Measurements from ENCODE around the gene UBA5.

UBA5 gene

DNA sequence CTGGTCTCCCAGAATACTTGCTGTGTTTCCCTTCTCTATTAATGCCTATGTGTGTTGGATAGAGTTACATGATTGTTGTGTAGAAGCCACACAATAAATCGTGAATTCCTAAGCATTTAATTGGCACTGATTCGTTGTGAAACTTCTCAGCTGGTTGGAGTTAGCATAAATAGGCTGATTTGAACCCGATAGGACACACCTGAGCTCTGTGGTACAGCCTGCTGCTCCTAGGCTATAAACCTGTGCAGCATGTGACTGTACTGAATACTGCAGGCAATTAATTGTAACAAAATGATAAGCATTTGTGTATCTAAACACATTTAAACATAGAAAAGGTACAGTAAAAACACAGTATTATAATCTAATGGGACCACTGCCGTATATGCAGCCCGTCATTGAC lies 5.4 kb upstream of the UBA5 start:
- no peak for DNase-seq

- no peak for DNase-seq
Measured at GRCh38 chr3:132655471-132655870, 4.7 kb upstream of the UBA5 start.

- no peak for DNase-seq
Measured at GRCh38 chr3:132657869-132658747, 2.0 kb upstream of the UBA5 start.

DNA sequence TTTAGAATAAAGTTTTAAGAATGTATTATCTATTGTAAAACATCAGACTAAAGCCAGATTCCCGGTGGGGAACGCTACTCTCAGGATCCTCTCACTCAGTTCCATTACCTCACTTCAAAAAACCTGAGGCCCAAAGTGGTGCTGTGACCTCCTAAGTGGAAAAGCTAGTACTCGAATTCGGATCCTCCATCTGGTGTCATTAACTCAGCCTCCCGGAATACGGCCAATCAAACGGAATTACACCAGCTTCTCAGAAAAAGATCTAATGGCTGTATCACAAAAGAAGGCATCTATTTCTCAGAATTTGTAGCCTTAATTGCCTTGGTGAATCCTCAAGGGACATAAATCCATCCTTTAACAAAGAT lies 1.1 kb upstream of the UBA5 start:
- no peak for DNase-seq

DNA sequence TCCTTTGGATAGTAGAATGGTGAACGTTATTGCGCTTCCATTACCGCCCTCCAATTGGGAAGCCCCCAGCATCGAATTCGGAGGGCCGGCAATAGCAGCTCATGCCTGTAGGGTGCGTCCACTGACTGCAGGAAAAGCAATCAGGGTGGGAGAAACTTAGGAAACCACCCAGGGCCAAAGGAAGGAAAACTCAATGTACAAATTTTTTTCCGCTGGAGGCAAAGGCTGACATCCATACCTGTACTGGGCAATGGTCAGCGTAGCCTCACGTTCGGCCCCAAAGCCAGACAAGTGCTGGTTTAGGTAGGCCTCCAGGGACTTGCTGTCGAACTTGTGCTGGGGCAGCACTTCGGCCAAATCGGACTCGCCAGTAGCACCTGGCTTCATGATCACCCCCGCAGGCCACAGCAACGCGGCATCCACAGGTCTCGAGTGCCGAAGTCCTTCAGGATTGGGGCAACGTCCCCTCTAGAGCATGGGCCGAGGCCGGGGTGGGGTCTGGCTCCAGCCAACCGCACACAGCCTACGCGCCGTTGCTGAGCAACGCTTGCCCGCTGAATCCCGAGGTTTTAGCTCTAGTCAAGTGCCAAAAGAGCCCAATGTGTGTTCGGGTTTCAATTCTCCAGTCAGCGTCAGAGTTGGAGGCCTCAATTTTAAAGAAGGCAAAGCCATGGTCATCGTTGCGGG lies 621 bp upstream of the UBA5 start, which contains the start of gene ACAD11:
Gene ACAD11 (minus strand): TSS at position 445 of the 687 bp plus-strand sequence. CDS start 58 bp downstream, at position 387.
- DNase-seq, result peak in 1 of 2 experiments; percentile 9

GRCh38 chr3:132660811-132661070 lies 612 bp downstream of the UBA5 start:
- no peak for DNase-seq

- DNase-seq, result no peak
Measured at GRCh38 chr3:132661101-132661500, 972 bp downstream of the UBA5 start.

DNA sequence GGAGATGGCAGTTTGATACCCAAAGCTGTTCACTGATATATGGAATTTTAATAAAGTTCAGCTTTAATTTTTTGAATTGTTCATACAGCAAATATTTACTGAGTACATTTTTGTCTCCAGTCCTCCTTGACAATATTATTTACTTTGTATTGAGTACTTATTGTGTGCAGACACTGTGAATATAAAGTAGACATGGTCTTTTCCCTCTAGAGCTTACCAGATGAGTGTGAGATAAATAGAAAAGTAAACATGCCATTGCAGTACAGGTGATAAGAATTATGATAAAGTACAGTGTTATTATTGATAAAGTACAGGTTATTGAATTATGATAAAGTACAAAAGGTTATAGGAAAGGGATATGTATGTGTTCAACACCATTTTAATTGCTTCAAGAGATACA lies 2.1 kb downstream of the UBA5 start:
- no peak for DNase-seq

DNA sequence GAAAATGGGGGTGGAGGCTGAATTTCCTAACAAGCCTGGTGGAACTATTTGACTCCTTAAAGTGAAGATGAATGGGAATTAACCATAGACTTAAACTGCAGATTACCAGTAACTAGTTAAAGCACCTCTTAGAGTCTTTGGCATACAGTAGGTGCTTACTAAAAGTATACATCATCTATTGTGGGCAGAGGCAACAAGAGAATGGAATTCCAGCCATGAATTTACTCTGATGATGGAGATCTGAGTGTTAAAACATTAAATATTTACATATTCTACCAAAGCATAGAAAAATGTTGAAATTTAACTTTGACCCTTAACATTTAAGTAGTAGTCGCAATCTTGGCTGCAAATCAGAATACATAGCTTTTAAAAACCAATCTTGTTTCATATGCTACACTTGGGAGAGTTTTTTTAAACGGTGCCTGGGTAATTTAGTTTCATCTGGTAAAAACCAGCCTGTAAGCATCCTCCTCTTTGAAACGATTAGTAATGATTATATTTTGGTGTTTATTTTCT lies 5.2 kb downstream of the UBA5 start:
- no peak for DNase-seq

GRCh38 chr3:132669256-132669777 lies 9.2 kb downstream of the UBA5 start:
- DNase-seq, result no peak

- DNase-seq, result no peak
Measured at GRCh38 chr3:132675408-132675807, 15.3 kb downstream of the UBA5 start.

- DNase-seq, result no peak
Measured at GRCh38 chr3:132679911-132680310, 19.8 kb downstream of the UBA5 start.

DNA sequence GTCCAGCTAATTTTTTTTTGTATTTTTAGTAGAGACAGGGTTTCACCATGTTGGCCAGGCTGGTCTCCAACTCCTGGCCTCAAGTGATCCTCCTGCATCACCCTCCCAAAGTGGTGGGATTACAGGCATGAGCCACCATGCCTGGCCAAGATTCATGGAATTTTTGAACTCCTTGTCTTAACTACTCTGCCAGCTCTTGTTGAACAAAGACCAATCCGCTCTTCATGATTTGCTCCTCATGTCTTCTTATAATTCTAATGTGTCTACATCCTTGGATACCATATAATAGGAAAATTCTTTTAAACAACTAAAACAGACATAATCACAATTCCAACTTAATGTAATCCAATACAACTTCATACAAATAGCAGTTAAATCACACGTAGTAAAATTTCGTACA lies 21.3 kb downstream of the UBA5 start:
- no peak for DNase-seq

DNA sequence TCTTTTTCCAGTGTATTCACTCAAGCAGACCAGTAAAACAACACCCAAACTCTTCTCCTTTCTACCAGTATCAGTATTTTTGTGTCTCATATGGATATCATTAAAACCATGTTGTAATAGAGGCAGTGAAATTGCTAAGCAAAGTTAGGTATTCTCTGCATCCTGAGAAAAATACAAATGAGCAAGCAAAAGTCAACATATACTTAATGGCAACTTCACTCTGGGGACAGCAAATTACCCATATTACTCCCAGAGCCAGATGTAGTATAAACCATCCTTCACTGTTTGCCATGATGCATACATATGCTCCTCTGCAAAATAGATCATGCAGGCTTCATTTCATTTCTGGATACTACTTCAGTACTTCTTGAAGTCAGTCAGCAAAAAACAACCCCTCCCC lies 22.1 kb downstream of the UBA5 start:
- no peak for DNase-seq

DNA sequence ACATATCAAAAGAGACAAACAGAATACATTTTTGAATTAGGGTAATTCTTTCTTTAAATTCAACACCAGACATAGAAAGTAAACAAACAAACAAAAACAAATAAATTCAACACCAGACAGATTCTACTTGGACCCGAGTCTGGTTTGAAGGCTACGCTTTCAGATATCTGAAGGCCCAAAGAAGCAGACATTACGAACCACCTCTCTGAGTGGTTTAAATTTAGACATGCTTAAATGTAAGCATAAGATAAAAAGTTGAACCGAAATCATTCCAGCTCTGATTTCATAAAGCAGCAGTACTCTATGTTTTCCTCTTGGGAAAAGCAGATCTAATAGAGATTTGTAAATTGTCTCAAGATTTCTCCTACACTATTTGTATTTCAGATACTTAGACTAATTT lies 29.9 kb downstream of the UBA5 start:
- no peak for DNase-seq

GRCh38 chr3:132694991-132695390 lies 34.9 kb downstream of the UBA5 start:
- DNase-seq, result no peak

DNA sequence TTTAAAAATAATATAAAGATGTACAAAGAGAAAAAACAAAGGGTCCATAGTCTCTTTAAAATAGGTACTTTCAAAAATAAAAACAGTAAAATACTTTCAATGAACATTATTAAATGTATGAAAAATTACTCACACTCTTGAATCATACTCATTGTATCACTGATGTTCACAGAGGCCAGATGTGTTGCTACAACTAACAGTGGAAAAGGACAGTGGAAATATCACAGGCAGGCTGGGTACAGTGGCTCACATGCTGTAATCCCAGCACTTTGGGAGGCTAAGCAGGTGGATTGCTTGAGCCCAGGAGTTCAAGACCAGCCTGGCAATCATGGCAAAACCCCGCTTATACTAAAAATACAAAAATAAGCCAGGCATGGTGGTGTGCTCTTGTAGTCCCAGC lies 35.3 kb downstream of the UBA5 start:
- no peak for DNase-seq

GRCh38 chr3:132703733-132704132 lies 43.6 kb downstream of the UBA5 start:
- DNase-seq, result no peak

- DNase-seq, result no peak
Measured at GRCh38 chr3:132709761-132710160, 49.6 kb downstream of the UBA5 start.

DNA sequence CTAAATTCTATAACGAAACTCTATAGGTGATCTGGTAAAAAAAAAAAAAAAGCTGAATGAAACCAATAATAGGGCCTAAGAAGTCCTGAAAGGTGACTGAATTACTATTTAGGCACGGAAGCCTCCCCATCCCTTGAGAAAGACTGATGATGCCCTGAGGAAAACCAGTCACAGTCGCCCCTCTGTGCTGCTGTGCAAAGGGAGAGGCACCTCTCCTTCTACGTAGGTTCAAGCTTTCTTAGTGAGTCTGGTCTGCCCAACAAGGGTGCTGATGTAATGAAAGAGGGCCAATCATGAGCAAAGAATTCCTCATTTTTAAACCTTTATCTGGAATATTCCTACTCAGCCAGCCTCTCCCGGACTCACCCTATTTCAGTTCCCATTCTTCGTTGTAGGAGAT lies 50.2 kb downstream of the UBA5 start:
- no peak for DNase-seq

GRCh38 chr3:132713977-132714727 lies 54.0 kb downstream of the UBA5 start:
- DNase-seq, result no peak

- DNase-seq, result no peak
Measured at GRCh38 chr3:132716372-132716771, 56.2 kb downstream of the UBA5 start.

GRCh38 chr3:132720228-132720627 lies 60.1 kb downstream of the UBA5 start:
- no peak for DNase-seq
